ENCODE measurements around the gene TPK1.

- no peak for TF ChIP-seq CHD1 (IDR thresholded peaks at IDR 0.05; ENCODE audit: low read depth, low read length)
- no peak for TF ChIP-seq RAD21 (IDR thresholded peaks at IDR 0.05; ENCODE audit: low read length)
- TF ChIP-seq POLR2A (IDR thresholded peaks at IDR 0.05; ENCODE audit: low read depth, low read length): no peak
- no peak for TF ChIP-seq CTCF (conservative IDR thresholded peaks at IDR 0.05; ENCODE audit: low read depth, low read length)
- no peak for TF ChIP-seq CEBPB (IDR thresholded peaks at IDR 0.05; ENCODE audit: low read depth, low read length)
- TF ChIP-seq USF2 (IDR thresholded peaks at IDR 0.05; ENCODE audit: low read depth, low read length): no peak
- no peak for TF ChIP-seq FOS (IDR thresholded peaks at IDR 0.05; ENCODE audit: low read depth, low read length)
- TF ChIP-seq MAZ (IDR thresholded peaks at IDR 0.05; ENCODE audit: borderline replicate concordance, low read depth, low read length): no peak
- TF ChIP-seq ELK1 (IDR thresholded peaks at IDR 0.05; ENCODE audit: borderline replicate concordance, low read depth, low read length): no peak
- no peak for TF ChIP-seq RFX5 (IDR thresholded peaks at IDR 0.05; ENCODE audit: low read depth, low read length)
- no peak for TF ChIP-seq RCOR1 (IDR thresholded peaks at IDR 0.05; ENCODE audit: insufficient replicate concordance, low read length)
Measured at GRCh38 chr7:144720710-144721109, 115.1 kb downstream of the TPK1 start.
